Kidney glomerular epithelial cell (primary cell): ENCODE results near the gene PTPRZ1.

ENCODE experiments used
- DNase-seq: peaks from one replicate; lab custom pipeline; 2025; lab: John Stamatoyannopoulos, UW

The PTPRZ1 gene

GRCh38 chr7:121954803-121955202, 81.8 kb downstream of the PTPRZ1 start:
- DNase-seq, result no peak

GRCh38 chr7:121957626-121958025, 84.7 kb downstream of the PTPRZ1 start:
- DNase-seq, result no peak

- no peak for DNase-seq
These were observed 87.7 kb downstream of the PTPRZ1 start for GRCh38 chr7:121960678-121961077.

- DNase-seq, result peak; percentile 40
These were observed 88.3 kb downstream of the PTPRZ1 start for GRCh38 chr7:121961089-121961867.

GRCh38 chr7:121966276-121966934, 93.4 kb downstream of the PTPRZ1 start:
- DNase-seq, result no peak

- DNase-seq, result no peak
These were observed 94.0 kb downstream of the PTPRZ1 start for GRCh38 chr7:121966935-121967332.

GRCh38 chr7:121985476-121986030, 112.6 kb downstream of the PTPRZ1 start:
- DNase-seq, result no peak

GRCh38 chr7:121992068-121992467, 119.1 kb downstream of the PTPRZ1 start:
- no peak for DNase-seq

GRCh38 chr7:121994625-121995410, 121.9 kb downstream of the PTPRZ1 start:
- peak; percentile 74 for DNase-seq

GRCh38 chr7:122006687-122007086, 133.7 kb downstream of the PTPRZ1 start:
- no peak for DNase-seq

GRCh38 chr7:122010116-122010515, 137.2 kb downstream of the PTPRZ1 start:
- DNase-seq, result no peak

GRCh38 chr7:122013065-122013464, 140.1 kb downstream of the PTPRZ1 start:
- DNase-seq, result no peak

- DNase-seq, result no peak
These were observed 140.7 kb downstream of the PTPRZ1 start for GRCh38 chr7:122013630-122014029.

- DNase-seq, result no peak
These were observed 141.7 kb downstream of the PTPRZ1 start for GRCh38 chr7:122014697-122015096.

- DNase-seq, result no peak
These were observed 145.1 kb downstream of the PTPRZ1 start for GRCh38 chr7:122018032-122018431.

- no peak for DNase-seq
These were observed 154.1 kb downstream of the PTPRZ1 start for GRCh38 chr7:122027058-122027457.

GRCh38 chr7:122033641-122034040, 160.7 kb downstream of the PTPRZ1 start:
- DNase-seq, result no peak

- DNase-seq, result no peak
These were observed 162.9 kb downstream of the PTPRZ1 start for GRCh38 chr7:122035876-122036275.

GRCh38 chr7:122038134-122038533, 165.2 kb downstream of the PTPRZ1 start:
- no peak for DNase-seq

- DNase-seq, result no peak
These were observed 165.9 kb downstream of the PTPRZ1 start for GRCh38 chr7:122038904-122039303.

- DNase-seq, result no peak
These were observed 167.2 kb downstream of the PTPRZ1 start for GRCh38 chr7:122040147-122040546.

GRCh38 chr7:122046402-122046801, 173.4 kb downstream of the PTPRZ1 start:
- DNase-seq, result no peak
